Prostate gland (tissue), 2 donors: Measurements from ENCODE around the gene PLXDC2.

Source experiments
- CTCF ChIP-seq, 4 experiments: fragments of 200-600 bp in 2 of 4; fragments of 450-650 bp in 2 of 4; sonication (generic) in 2 of 4; IDR thresholded peaks; 1 replicate in 3 of 4; 2 replicates in 1 of 4; pipeline ENCODE4 v1.5.1; 2016 to 2019; ENCODE audit warnings: antibody characterized with exemption in 4 of 4, mild to moderate bottlenecking in 2 of 4, moderate library complexity in 2 of 4
- POLR2A ChIP-seq: fragments of 450-650 bp; IDR thresholded peaks from one replicate; pipeline ENCODE4 v1.6.1; 2016; ENCODE audit warnings: antibody characterized with exemption, mild to moderate bottlenecking
- POLR2AphosphoS5 ChIP-seq: sonication (generic); formaldehyde crosslinking; IDR thresholded peaks from one replicate; pipeline ENCODE4 v1.6.1; 2017; ENCODE audit warnings: antibody characterized with exemption

- TF ChIP-seq CTCF (IDR thresholded peaks at IDR 0.05) (no peak), POLR2AphosphoS5 (no peak), POLR2A (no peak)
Measured at GRCh38 chr10:19904202-19904661, 88.0 kb downstream of the PLXDC2 start.
